T47D (cell line): ENCODE results near the gene IMPA2.

ENCODE experiments used
- DNase-seq, 2 experiments: peaks; one replicate each; pipeline versions ENCODE4 v3.0.0 to v3.0.0-alpha.2; 2011 to 2012; ENCODE audit warnings: low read depth in 1 of 2, low spot score in 1 of 2
- JUND ChIP-seq: IDR thresholded peaks from 2 replicates; pipeline ENCODE4 v1.6.1; 2012; ENCODE audit warnings: low read depth
- in situ Hi-C: cut with HindIII; loops from 2 replicates; pipeline ENCODE4 v1.10.0; 2016; ENCODE audit warnings: low sequenced_read_pairs, low pct_unique_long_range_greater_than_20kb

The IMPA2 gene

GRCh38 chr18:11985586-11985985 lies 4.3 kb downstream of the IMPA2 start:
- no peak for DNase-seq
- TF ChIP-seq JUND, result no peak
- in situ Hi-C loops, result no loop called here

- in situ Hi-C loops, result no loop called here
- no peak for DNase-seq
- TF ChIP-seq JUND, result no peak
Observed at GRCh38 chr18:11986061-11986460, 4.8 kb downstream of the IMPA2 start.

- in situ Hi-C loops, result no loop called here
- TF ChIP-seq JUND, result no peak
- no peak for DNase-seq
Observed at GRCh38 chr18:11987527-11987926, 6.2 kb downstream of the IMPA2 start.

- no peak for DNase-seq
- in situ Hi-C loops, result no loop called here
Observed at GRCh38 chr18:11989174-11989573, 7.9 kb downstream of the IMPA2 start.

GRCh38 chr18:11989966-11990380 lies 8.7 kb downstream of the IMPA2 start:
- no peak for TF ChIP-seq JUND
- peak in 1 of 2 experiments; percentile 31 for DNase-seq
- in situ Hi-C loops, result no loop called here

More at GRCh38 chr18:11989174-11989573, 7.9 kb downstream of the IMPA2 start:
- TF ChIP-seq JUND, result no peak

GRCh38 chr18:11990539-11990938 lies 9.2 kb downstream of the IMPA2 start:
- in situ Hi-C loops, result no loop called here
- TF ChIP-seq JUND, result no peak
- no peak for DNase-seq

- no peak for TF ChIP-seq JUND
- no peak for DNase-seq
- in situ Hi-C loops, result no loop called here
Observed at GRCh38 chr18:11991021-11991795, 9.9 kb downstream of the IMPA2 start.

- in situ Hi-C loops, result no loop called here
- TF ChIP-seq JUND, result no peak
- no peak for DNase-seq
Observed at GRCh38 chr18:11992096-11992790, 10.9 kb downstream of the IMPA2 start.

- in situ Hi-C loops, result no loop called here
- no peak for DNase-seq
- no peak for TF ChIP-seq JUND
Observed at GRCh38 chr18:11993264-11993916, 12.1 kb downstream of the IMPA2 start.

GRCh38 chr18:11994336-11994702 lies 13.0 kb downstream of the IMPA2 start:
- peak in 1 of 2 experiments; percentile 40 for DNase-seq
- in situ Hi-C loops, result no loop called here
- no peak for TF ChIP-seq JUND

GRCh38 chr18:11994703-11995444 lies 13.6 kb downstream of the IMPA2 start:
- no peak for DNase-seq
- in situ Hi-C loops, result no loop called here
- no peak for TF ChIP-seq JUND

- DNase-seq, result peak; percentile 66 to 69
- in situ Hi-C loops, result no loop called here
- no peak for TF ChIP-seq JUND
Observed at GRCh38 chr18:11995445-11996189, 14.3 kb downstream of the IMPA2 start.
